H1 (cell line): ENCODE measurements around the gene NEK10. TPM values are rescaled to one million over a fixed set of nuclear protein-coding genes. Genes with fewer than 3 reads are reported as not detected.

Experiments
- SAP30 ChIP-seq: fragments of 300-600 bp; sonication (generic); IDR thresholded peaks from 2 replicates; pipeline ENCODE4 v1.7.1; 2012; ENCODE audit warnings: low read length, moderate library complexity, mild to moderate bottlenecking, inconsistent platforms; ENCODE audit not compliant: insufficient read depth, insufficient replicate concordance
- polyA plus RNA-seq, 7 experiments: library from polyadenylated mRNA; depleted of rRNA in 3 of 7; stranded (reverse) in 5 of 7; unstranded in 2 of 7; fragments of >200 nt in 5 of 7; fragments of 200-250 nt in 2 of 7; gene quantifications; 1 replicate in 5 of 7; 2 replicates in 1 of 7; 4 replicates in 1 of 7; pipeline versions ENCODE4 v1.2.1 to v1.2.3, GENCODE V29; 2011 to 2013; ENCODE audit warnings: missing spikeins in 2 of 7, mixed read lengths in 2 of 7
- total RNA-seq: library from RNA; stranded (reverse); fragmentation: NEBNext Ultra II Directional; extraction: Animal tissue kit (Norgen Biotek cat#: 25700); gene quantifications from 2 replicates; pipeline ENCODE4 v1.2.1, GENCODE V29; 2021

Gene NEK10
- total and polyA plus RNA-seq, 2 of the 8 experiments (the other 6 are each of a cell fraction or from before 2014, with no cell fraction given) = 0.18 to 0.50 TPM

- TF ChIP-seq SAP30 = no peak
Measured at GRCh38 chr3:27278383-27279055, 90.7 kb downstream of the NEK10 start (continued).
